Activated effector memory CD4-positive, alpha-beta T cell treated with Interleukin-2 at 50 U/mL for 16 hours (primary cell): Measurements from ENCODE around the gene SPTBN4.

Experiments used
- DNase-seq: peaks from one replicate; pipeline ENCODE4 v3.0.0-alpha.2; 2020

SPTBN4 gene

GRCh38 chr19:40567750-40568494 is 101.1 kb downstream of the SPTBN4 start:
- no peak for DNase-seq

- DNase-seq, result peak; percentile 92
These were observed 103.7 kb downstream of the SPTBN4 start for GRCh38 chr19:40570313-40571004.

GRCh38 chr19:40571005-40571318 is 104.2 kb downstream of the SPTBN4 start:
- no peak for DNase-seq

- DNase-seq, result no peak
These were observed 105.2 kb downstream of the SPTBN4 start for GRCh38 chr19:40571831-40572495.

GRCh38 chr19:40575326-40575725 is 108.5 kb downstream of the SPTBN4 start:
- DNase-seq, result no peak

- DNase-seq, result no peak
These were observed 109.4 kb downstream of the SPTBN4 start for GRCh38 chr19:40576151-40576584.

- DNase-seq, result peak; percentile 91
These were observed 110.0 kb downstream of the SPTBN4 start, which contains the start of gene SHKBP1 for GRCh38 chr19:40576585-40577451. SHKBP1 (plus strand) TSS chr19:40576873; CDS start chr19:40576900, 27 bp downstream.

- DNase-seq, result no peak
These were observed 111.7 kb downstream of the SPTBN4 start for GRCh38 chr19:40578442-40578908.

- no peak for DNase-seq
These were observed 113.8 kb downstream of the SPTBN4 start for GRCh38 chr19:40580619-40581018.

- DNase-seq, result no peak
These were observed 114.7 kb downstream of the SPTBN4 start for GRCh38 chr19:40581531-40581930.

- no peak for DNase-seq
These were observed 115.7 kb downstream of the SPTBN4 start for GRCh38 chr19:40582467-40582866.

- DNase-seq, result no peak
These were observed 116.5 kb downstream of the SPTBN4 start for GRCh38 chr19:40583283-40583682.

GRCh38 chr19:40584007-40584406 is 117.2 kb downstream of the SPTBN4 start:
- DNase-seq, result no peak

- no peak for DNase-seq
These were observed 118.6 kb downstream of the SPTBN4 start for GRCh38 chr19:40585241-40585981.

GRCh38 chr19:40585982-40586422 is 119.2 kb downstream of the SPTBN4 start:
- DNase-seq, result no peak

- no peak for DNase-seq
These were observed 119.8 kb downstream of the SPTBN4 start for GRCh38 chr19:40586611-40587010.

- no peak for DNase-seq
These were observed 121.5 kb downstream of the SPTBN4 start for GRCh38 chr19:40588110-40588854.

- no peak for DNase-seq
These were observed 122.2 kb downstream of the SPTBN4 start for GRCh38 chr19:40588926-40589569.

GRCh38 chr19:40589591-40590429 is 123.0 kb downstream of the SPTBN4 start:
- no peak for DNase-seq
